OCI-LY7 (cell line): ENCODE data around the gene C4B.
"Not testable (repeated sequence)": the region's sequence is repeated elsewhere in the genome, so short reads cannot be mapped to it uniquely, and the experiment has no call there.

Source experiments
- EZH2phosphoT487 ChIP-seq: fragments of 200-600 bp; sonication (generic); IDR thresholded peaks from 2 replicates; pipeline ENCODE4 v1.6.1; 2018; ENCODE audit warnings: low read depth, borderline replicate concordance, mild to moderate bottlenecking, mixed run types, antibody characterized with exemption, low read length, moderate library complexity, mixed read lengths
- TF ChIP-seq, protein P1 (sequence below): fragments of 200-600 bp; sonication (generic); conservative IDR thresholded peaks from 2 replicates; pipeline ENCODE4 v1.5.1; 2014; ENCODE audit warnings: mild to moderate bottlenecking, antibody characterized with exemption, low read length, moderate library complexity, mixed read lengths

DNA sequence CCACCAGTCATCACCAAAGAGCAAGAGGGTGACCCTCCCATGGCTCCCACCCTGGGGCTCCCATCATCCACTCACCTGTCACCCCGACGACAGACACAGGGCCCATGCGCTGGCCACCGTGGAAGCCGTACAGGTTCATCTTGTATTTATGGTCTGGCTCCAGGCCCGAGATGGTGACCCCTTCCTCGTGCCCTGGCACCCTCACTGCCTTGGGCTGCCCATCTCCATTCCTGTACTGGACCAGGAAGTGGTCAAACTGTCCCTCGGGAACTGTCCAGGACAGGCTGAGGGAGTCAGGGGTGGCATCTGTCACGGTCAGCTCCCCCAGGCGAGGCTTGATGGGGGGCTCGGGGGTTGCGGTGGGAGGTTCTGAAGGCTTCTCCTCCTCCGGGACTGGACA lies 53.7 kb downstream of the C4B start:
- TF ChIP-seq, protein P1, sequence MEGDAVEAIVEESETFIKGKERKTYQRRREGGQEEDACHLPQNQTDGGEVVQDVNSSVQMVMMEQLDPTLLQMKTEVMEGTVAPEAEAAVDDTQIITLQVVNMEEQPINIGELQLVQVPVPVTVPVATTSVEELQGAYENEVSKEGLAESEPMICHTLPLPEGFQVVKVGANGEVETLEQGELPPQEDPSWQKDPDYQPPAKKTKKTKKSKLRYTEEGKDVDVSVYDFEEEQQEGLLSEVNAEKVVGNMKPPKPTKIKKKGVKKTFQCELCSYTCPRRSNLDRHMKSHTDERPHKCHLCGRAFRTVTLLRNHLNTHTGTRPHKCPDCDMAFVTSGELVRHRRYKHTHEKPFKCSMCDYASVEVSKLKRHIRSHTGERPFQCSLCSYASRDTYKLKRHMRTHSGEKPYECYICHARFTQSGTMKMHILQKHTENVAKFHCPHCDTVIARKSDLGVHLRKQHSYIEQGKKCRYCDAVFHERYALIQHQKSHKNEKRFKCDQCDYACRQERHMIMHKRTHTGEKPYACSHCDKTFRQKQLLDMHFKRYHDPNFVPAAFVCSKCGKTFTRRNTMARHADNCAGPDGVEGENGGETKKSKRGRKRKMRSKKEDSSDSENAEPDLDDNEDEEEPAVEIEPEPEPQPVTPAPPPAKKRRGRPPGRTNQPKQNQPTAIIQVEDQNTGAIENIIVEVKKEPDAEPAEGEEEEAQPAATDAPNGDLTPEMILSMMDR, result not testable (repeated sequence)
- not testable (repeated sequence) for TF ChIP-seq EZH2phosphoT487
